Measurements from ENCODE around the gene PLSCR3. TPM values are rescaled to one million over a fixed set of nuclear protein-coding genes. Genes with fewer than 3 reads are reported as not detected.

The PLSCR3 gene
- total RNA-seq, 1 experiment from 2014 or later, result 21.9 TPM

DNA sequence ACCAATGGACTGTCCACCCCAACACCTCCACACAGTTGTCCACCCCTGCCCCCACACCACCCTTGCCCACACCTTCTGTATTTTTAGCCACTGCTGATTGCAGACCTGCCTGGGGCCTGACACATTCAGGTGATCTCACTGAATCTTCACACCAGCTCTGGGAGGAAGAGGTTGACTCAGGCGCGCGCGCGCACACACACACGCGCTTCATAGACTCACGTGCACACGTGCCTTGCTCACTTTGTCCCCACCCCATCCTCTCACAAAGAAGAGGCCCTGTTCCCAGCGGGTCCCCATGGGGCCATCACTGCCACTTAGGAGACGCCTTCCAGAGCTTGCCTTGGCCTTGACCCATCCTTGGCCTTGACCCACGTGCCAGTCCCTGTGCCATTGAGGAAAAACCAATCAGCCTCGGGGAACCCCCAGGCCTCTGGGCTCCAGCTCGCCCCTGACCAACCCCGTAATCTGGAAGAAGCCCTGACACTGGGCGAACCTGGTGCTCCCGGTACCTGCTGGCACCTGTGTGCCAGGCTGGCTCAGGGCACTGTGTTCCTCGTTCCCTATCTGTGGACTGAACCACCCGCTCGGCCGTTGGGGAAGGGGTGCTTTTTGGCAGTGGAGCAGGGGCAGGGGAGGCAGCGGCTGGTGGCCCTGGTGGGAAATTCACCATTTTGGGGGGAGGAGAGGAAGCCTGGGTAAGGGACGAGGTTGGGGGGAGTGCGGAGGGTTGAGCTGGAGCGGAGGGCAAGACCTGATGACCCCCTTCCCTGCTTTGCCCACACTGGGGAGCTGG is 16.5 kb upstream of the PLSCR3 start:
- peaks cover 7% of the 10 kb centered on the region for H3K27me3 Mint-ChIP-seq (ENCODE audit: unreplicated experiment)
- H3K4me3 Mint-ChIP-seq (ENCODE audit: low read depth, unreplicated experiment), result no peak overlapping the region
- intact Hi-C loops (cut with micrococcal nuclease; ENCODE audit: unreplicated experiment), result no loop called here
- DNase-seq, result no peak
- H3K36me3 Mint-ChIP-seq (ENCODE audit: insufficient read depth, unreplicated experiment), result peaks cover 10% of the 10 kb centered on the region
- peaks cover 5% of the 10 kb centered on the region for H3K4me1 Mint-ChIP-seq (ENCODE audit: low read depth, unreplicated experiment)
- TF ChIP-seq CTCF (IDR thresholded peaks at IDR 0.05; ENCODE audit: unreplicated experiment), result no peak
- H3K9me3 Mint-ChIP-seq (ENCODE audit: low read depth, unreplicated experiment), result no peaks in the 10 kb centered on the region
- BruUV-seq (replicated peaks), result no TSS peak
- H3K27ac Mint-ChIP-seq (ENCODE audit: unreplicated experiment), result no peak overlapping the region
- CTCF ChIA-PET, result no interaction called here

- BruUV-seq (replicated peaks), result no TSS peak
- H3K9me3 Mint-ChIP-seq (ENCODE audit: low read depth, unreplicated experiment), result no peaks in the 10 kb centered on the region
- H3K36me3 Mint-ChIP-seq (ENCODE audit: insufficient read depth, unreplicated experiment), result peaks cover 21% of the 10 kb centered on the region
- CTCF ChIA-PET, result no interaction called here
- peaks cover 9% of the 10 kb centered on the region for H3K4me1 Mint-ChIP-seq (ENCODE audit: low read depth, unreplicated experiment)
- DNase-seq, result no peak
- no peak overlapping the region for H3K4me3 Mint-ChIP-seq (ENCODE audit: low read depth, unreplicated experiment)
- H3K27me3 Mint-ChIP-seq (ENCODE audit: unreplicated experiment), result peaks cover 17% of the 10 kb centered on the region
- intact Hi-C loops (cut with micrococcal nuclease; ENCODE audit: unreplicated experiment), result no loop called here
- H3K27ac Mint-ChIP-seq (ENCODE audit: unreplicated experiment), result no peak overlapping the region
- no peak for TF ChIP-seq CTCF (IDR thresholded peaks at IDR 0.05; ENCODE audit: unreplicated experiment)
These were observed 15.4 kb upstream of the PLSCR3 start for GRCh38 chr17:7409716-7410115.

DNA sequence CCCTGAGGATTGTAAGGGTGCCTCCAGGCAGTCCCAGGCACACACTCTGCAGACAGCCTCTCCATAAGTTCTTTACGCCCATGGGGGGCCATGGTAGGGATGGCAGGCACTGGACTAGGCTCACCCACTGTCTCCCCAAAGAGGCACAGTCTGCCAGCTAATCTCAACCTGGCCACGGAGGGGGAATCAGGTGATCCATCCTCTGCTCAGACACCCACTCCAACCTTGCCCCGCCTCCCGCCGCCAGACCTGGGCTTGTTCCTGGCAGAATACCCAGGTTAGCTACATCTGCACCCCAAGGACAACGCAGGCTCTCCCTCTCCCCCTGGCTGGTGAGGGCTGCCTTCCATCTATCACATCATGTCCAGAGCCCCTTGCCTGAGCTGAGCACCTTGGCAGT is 14.5 kb upstream of the PLSCR3 start:
- Mint-ChIP-seq H3K36me3 (ENCODE audit: insufficient read depth, unreplicated experiment) (peaks cover 30% of the 10 kb centered on the region), H3K4me1 (ENCODE audit: low read depth, unreplicated experiment) (peaks cover 9% of the 10 kb centered on the region), H3K9me3 (ENCODE audit: low read depth, unreplicated experiment) (no peaks in the 10 kb centered on the region), H3K27me3 (ENCODE audit: unreplicated experiment) (peaks cover 17% of the 10 kb centered on the region), H3K27ac (ENCODE audit: unreplicated experiment) (no peak overlapping the region), H3K4me3 (ENCODE audit: low read depth, unreplicated experiment) (no peak overlapping the region)
- BruUV-seq (replicated peaks), result no TSS peak
- DNase-seq, result no peak
- CTCF ChIA-PET, result no interaction called here
- no peak for TF ChIP-seq CTCF (IDR thresholded peaks at IDR 0.05; ENCODE audit: unreplicated experiment)
- intact Hi-C loops (cut with micrococcal nuclease; ENCODE audit: unreplicated experiment), result no loop called here

- Mint-ChIP-seq H3K27me3 (ENCODE audit: unreplicated experiment) (peaks cover 17% of the 10 kb centered on the region), H3K4me3 (ENCODE audit: low read depth, unreplicated experiment) (no peak overlapping the region), H3K27ac (ENCODE audit: unreplicated experiment) (no peak overlapping the region), H3K36me3 (ENCODE audit: insufficient read depth, unreplicated experiment) (peaks cover 35% of the 10 kb centered on the region), H3K4me1 (ENCODE audit: low read depth, unreplicated experiment) (peaks cover 9% of the 10 kb centered on the region), H3K9me3 (ENCODE audit: low read depth, unreplicated experiment) (no peaks in the 10 kb centered on the region)
- TF ChIP-seq CTCF (IDR thresholded peaks at IDR 0.05; ENCODE audit: unreplicated experiment), result no peak
- intact Hi-C loops (cut with micrococcal nuclease; ENCODE audit: unreplicated experiment), result no loop called here
- no TSS peak for BruUV-seq (replicated peaks)
- DNase-seq, result no peak
- CTCF ChIA-PET, result no interaction called here
These were observed 14.0 kb upstream of the PLSCR3 start for GRCh38 chr17:7408252-7408727.

Data from Calu3 (cell line).